Adrenal gland (tissue), 12 donors: ENCODE data around the gene ZNF253. TPM values are rescaled to one million over a fixed set of nuclear protein-coding genes. Genes with fewer than 3 reads are reported as not detected.

Source experiments
- DNase-seq, 7 donors: peaks; one replicate each; pipeline ENCODE4 v3.0.0-alpha.2; 2019 to 2020
- H3K27ac ChIP-seq, 5 donors: fragments of 200-600 bp; sonication (generic) in 4 of 5; 1 replicate in 3 of 5; 2 replicates in 2 of 5; pipeline versions ENCODE4 v1.5.1 to v1.8.0; 2016 to 2020; ENCODE audit warnings: mild to moderate bottlenecking in 1 of 5
- H3K27me3 ChIP-seq: fragments of 200-600 bp; 2 replicates; pipeline ENCODE4 v1.8.0; 2021
- H3K36me3 ChIP-seq, 2 donors: fragments of 200-600 bp; replicated peaks in 1 of 2; 1 replicate in 1 of 2; 2 replicates in 1 of 2; pipeline versions ENCODE4 v1.5.1 to v1.8.0; 2018 to 2022
- H3K4me1 ChIP-seq, 2 donors: fragments of 200-600 bp; replicated peaks in 1 of 2; 1 replicate in 1 of 2; 2 replicates in 1 of 2; pipeline versions ENCODE4 v1.5.1 to v1.8.0; 2018 to 2021
- H3K4me3 ChIP-seq, 4 donors: fragments of 200-600 bp; sonication (generic) in 3 of 4; one replicate each; pipeline ENCODE4 v1.5.1; 2016 to 2018
- H3K9me3 ChIP-seq, 3 donors: fragments of 200-600 bp; sonication (generic) in 1 of 3; replicated peaks in 1 of 3; 1 replicate in 2 of 3; 2 replicates in 1 of 3; pipeline versions ENCODE4 v1.5.1 to v1.8.0; 2016 to 2021
- POLR2A ChIP-seq, 2 donors: fragments of 450-650 bp; IDR thresholded peaks; one replicate each; pipeline ENCODE4 v1.6.1; 2017; ENCODE audit warnings: antibody characterized with exemption in 2 of 2, mild to moderate bottlenecking in 2 of 2, moderate library complexity in 1 of 2
- WGBS, 4 donors: extraction: QIAGEN DNeasy Blood & Tissue Kit in 2 of 4; methylation state at CpG; one replicate each; pipeline versions ENCODE4 v1.1.5 to v1.1.7; 2013 to 2017; 5-methylcytosine and 5-hydroxymethylcytosine counted together
- intact Hi-C, 2 donors: fragments of 100-400 bp; cut with DNase I; formaldehyde crosslinking; loops; one replicate each; pipeline versions ENCODE4 v1.14.1 to v1.15.0; 2022 to 2023
- polyA plus RNA-seq, 3 donors: library from polyadenylated mRNA; stranded (reverse); fragments of 200-250 nt in 2 of 3; fragments of 350-450 nt in 1 of 3; fragmentation: Illumina TruSeq in 1 of 3; extraction: RNeasy Lipid Tissue Mini Kit (QIAGEN cat#74804) in 1 of 3; gene quantifications; one replicate each; pipeline ENCODE4 v1.2.3, GENCODE V29; 2013 to 2014
- total RNA-seq, 9 donors: library from RNA; depleted of rRNA in 4 of 9; stranded (reverse); fragments of >200 nt in 4 of 9; fragments of 120-200 nt in 1 of 9; fragmentation: NEBNext Ultra II Directional in 1 of 9; extraction: Animal tissue kit (Norgen Biotek cat#: 25700) in 1 of 9; gene quantifications; one replicate each; pipeline versions ENCODE4 v1.1.0 to v1.2.4, GENCODE V29; 2013 to 2023
- TF ChIP-seq, protein P1 (sequence below), 6 experiments: fragments of 450-650 bp in 4 of 6; fragments of 200-600 bp in 2 of 6; sonication (generic) in 1 of 6; IDR thresholded peaks; 1 replicate in 5 of 6; 2 replicates in 1 of 6; pipeline versions ENCODE4 v1.5.1 to v1.8.0; 2016 to 2021; ENCODE audit warnings: antibody characterized with exemption in 6 of 6, mild to moderate bottlenecking in 2 of 6, moderate library complexity in 1 of 6
- donor health status: healthy with polysubstance abuse.
- donor health status: Bipolar disorder and iron deficiency.
- donor health status: DM: yes; HTN: yes; CAD: no.
- donor health status: DM: no; HTN: no; CAD: no.
- donor health status: DM: no; HTN: no; CAD: no.
- donor health status: DM: yes; HTN: yes; CAD: no.

The ZNF253 gene
- total and polyA plus RNA-seq, 12 donors = 2.7 to 19.7 (median 14.4) TPM

DNA sequence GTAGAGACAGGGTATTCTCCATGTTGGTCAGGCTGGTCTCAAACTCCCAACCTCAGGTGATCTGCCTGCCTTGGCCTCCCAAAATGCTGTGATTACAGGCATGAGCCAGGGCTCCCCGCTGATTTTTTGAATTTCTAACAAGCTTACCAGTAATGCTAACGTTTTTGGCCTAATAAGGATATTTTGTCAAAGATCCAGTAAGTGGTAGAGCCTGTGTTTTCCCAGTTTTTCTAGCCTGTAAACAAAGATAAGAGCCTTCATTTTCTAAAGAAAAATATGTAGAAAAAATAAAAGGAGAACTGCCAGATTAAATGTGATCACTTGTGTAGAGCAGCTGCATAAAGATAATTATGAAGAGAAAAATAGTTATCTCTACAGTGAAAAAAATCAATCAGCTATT, 72.8 kb downstream of the ZNF253 start:
- H3K27me3 ChIP-seq = no peaks in the 10 kb centered on the region
- DNase-seq = no peak
- H3K4me3 ChIP-seq = no peak overlapping the region
- intact Hi-C loops = no loop called here
- H3K27ac ChIP-seq = no peak overlapping the region
- WGBS, 4 donors = 21 to 39% (median 30%) methylated on average over 2 of the region's 2 CpGs
- peaks cover 3 to 36% (median 5%) of the 10 kb centered on the region in 3 donors for H3K9me3 ChIP-seq
- no peaks in the 10 kb centered on the region for H3K36me3 ChIP-seq
- TF ChIP-seq POLR2A (IDR thresholded peaks at IDR 0.05) = no peak
- TF ChIP-seq, protein P1, sequence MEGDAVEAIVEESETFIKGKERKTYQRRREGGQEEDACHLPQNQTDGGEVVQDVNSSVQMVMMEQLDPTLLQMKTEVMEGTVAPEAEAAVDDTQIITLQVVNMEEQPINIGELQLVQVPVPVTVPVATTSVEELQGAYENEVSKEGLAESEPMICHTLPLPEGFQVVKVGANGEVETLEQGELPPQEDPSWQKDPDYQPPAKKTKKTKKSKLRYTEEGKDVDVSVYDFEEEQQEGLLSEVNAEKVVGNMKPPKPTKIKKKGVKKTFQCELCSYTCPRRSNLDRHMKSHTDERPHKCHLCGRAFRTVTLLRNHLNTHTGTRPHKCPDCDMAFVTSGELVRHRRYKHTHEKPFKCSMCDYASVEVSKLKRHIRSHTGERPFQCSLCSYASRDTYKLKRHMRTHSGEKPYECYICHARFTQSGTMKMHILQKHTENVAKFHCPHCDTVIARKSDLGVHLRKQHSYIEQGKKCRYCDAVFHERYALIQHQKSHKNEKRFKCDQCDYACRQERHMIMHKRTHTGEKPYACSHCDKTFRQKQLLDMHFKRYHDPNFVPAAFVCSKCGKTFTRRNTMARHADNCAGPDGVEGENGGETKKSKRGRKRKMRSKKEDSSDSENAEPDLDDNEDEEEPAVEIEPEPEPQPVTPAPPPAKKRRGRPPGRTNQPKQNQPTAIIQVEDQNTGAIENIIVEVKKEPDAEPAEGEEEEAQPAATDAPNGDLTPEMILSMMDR (IDR thresholded peaks at IDR 0.05) = no peak
- no peaks in the 10 kb centered on the region for H3K4me1 ChIP-seq

DNA sequence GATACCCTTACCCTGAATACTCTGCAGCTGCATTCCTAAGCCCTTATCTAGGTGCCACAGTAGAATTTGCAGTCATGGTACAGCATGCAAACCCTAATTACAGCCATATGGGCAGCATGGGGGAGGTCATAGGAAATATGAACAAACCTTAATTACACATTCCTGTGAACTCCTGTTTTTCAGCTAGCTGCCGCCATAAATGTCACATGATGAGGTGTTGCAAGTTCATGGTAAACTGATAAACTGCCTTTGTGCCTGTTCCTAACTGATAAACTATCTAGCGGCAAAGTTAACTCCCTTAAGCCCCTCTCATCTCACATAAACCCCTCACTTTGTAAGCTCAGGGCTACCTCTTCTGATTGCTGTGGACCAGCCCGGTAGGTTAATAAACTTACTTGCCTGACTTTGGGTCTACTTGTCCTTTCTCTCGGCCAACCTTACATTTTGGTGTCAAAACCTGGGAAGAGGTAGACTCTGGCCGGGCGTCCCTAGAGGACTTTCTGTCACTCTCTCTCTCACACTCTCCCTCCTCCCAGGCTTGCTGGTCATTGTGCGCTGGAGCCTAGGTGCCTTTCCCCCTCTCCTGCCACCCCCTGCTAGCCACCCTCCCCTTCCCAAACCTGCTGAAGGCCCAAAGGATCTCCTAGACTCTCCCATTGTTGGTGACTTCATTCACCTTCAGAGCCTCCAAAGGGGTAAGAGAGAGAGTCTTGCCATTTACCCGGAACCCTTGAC, 78.3 kb downstream of the ZNF253 start:
- Histone ChIP-seq H3K36me3 (no peaks in the 10 kb centered on the region), H3K27me3 (no peaks in the 10 kb centered on the region), H3K4me3 (no peak overlapping the region), H3K27ac (no peak overlapping the region), H3K4me1 (no peaks in the 10 kb centered on the region), H3K9me3 (no peaks in the 10 kb centered on the region)
- TF ChIP-seq POLR2A (IDR thresholded peaks at IDR 0.05) = no peak
- TF ChIP-seq, protein P1 (IDR thresholded peaks at IDR 0.05) = no peak
- WGBS, 4 donors = 78 to 85% (median 81%) methylated on average over 7 to 8 of the region's 8 CpGs
- DNase-seq = no peak
- intact Hi-C loops = no loop called here

Other genes with a start within 250 kb of the ZNF253 start
- gene PBX4, start 247.2 kb upstream of the ZNF253 start, total RNA-seq = under 1 TPM in 6 of 9 donors, not detected in 3; 0.28 to 0.86 (median 0.66) TPM
- gene PBX4, start 247.2 kb upstream of the ZNF253 start, polyA plus RNA-seq = 1 to 10 TPM in 2 of 3 donors, not detected in 1; 2.9 to 6.3 TPM
- 1 to 10 TPM in 8 of 9 donors, under 1 TPM in 1; 0.95 to 5.1 (median 3.6) TPM for gene LPAR2, start 237.7 kb upstream of the ZNF253 start, total RNA-seq
- gene LPAR2, start 237.7 kb upstream of the ZNF253 start, polyA plus RNA-seq = 10 to 100 TPM in 1 of 3 donors, 1 to 10 TPM in 1, under 1 TPM in 1; 0.93 to 10.5 (median 3.8) TPM
- 10 to 100 TPM in 5 of 9 donors, 1 to 10 TPM in 3, under 1 TPM in 1; 0.44 to 17.0 (median 10.3) TPM for gene GMIP, start 222.2 kb upstream of the ZNF253 start, total RNA-seq
- gene GMIP, start 222.2 kb upstream of the ZNF253 start, polyA plus RNA-seq = 10 to 100 TPM in 1 of 3 donors, 1 to 10 TPM in 2; 2.7 to 13.8 (median 3.2) TPM
- 100 to 1,000 TPM in 4 of 9 donors, 10 to 100 TPM in 5; 21.1 to 195 (median 78.3) TPM for gene ATP13A1, start 202.2 kb upstream of the ZNF253 start, total RNA-seq
- gene ATP13A1, start 202.2 kb upstream of the ZNF253 start, polyA plus RNA-seq = 100 to 1,000 TPM in 2 of 3 donors, 10 to 100 TPM in 1; 18.7 to 132 (median 103) TPM
- gene ZNF101, start 197.0 kb upstream of the ZNF253 start, total RNA-seq = 1 to 10 TPM; 1.3 to 9.8 (median 6.4) TPM
- 10 to 100 TPM in 1 of 3 donors, 1 to 10 TPM in 2; 6.0 to 11.8 (median 6.2) TPM for gene ZNF101, start 197.0 kb upstream of the ZNF253 start, polyA plus RNA-seq
- gene ZNF14, start 132.8 kb upstream of the ZNF253 start, total RNA-seq = 1 to 10 TPM; 3.1 to 8.5 (median 4.2) TPM
- 1 to 10 TPM; 2.7 to 5.2 (median 3.9) TPM for gene ZNF14, start 132.8 kb upstream of the ZNF253 start, polyA plus RNA-seq
- gene ZNF506, start 44.1 kb upstream of the ZNF253 start, total RNA-seq = 10 to 100 TPM in 8 of 9 donors, 1 to 10 TPM in 1; 9.9 to 38.6 (median 24.0) TPM
- gene ZNF506, start 44.1 kb upstream of the ZNF253 start, polyA plus RNA-seq = 10 to 100 TPM in 1 of 3 donors, 1 to 10 TPM in 2; 4.7 to 22.1 (median 7.5) TPM
- 1 to 10 TPM; 1.4 to 9.0 (median 2.9) TPM for gene ZNF93, start 35.1 kb downstream of the ZNF253 start, total RNA-seq
- gene ZNF93, start 35.1 kb downstream of the ZNF253 start, polyA plus RNA-seq = 1 to 10 TPM; 1.6 to 4.4 (median 2.7) TPM
- gene ZNF682, start 173.6 kb downstream of the ZNF253 start, total RNA-seq = 1 to 10 TPM in 7 of 9 donors, under 1 TPM in 2; 0.14 to 6.9 (median 3.3) TPM
- gene ZNF682, start 173.6 kb downstream of the ZNF253 start, polyA plus RNA-seq = 10 to 100 TPM in 2 of 3 donors, 1 to 10 TPM in 1; 4.6 to 36.0 (median 11.8) TPM
- gene ZNF90, start 212.1 kb downstream of the ZNF253 start, total RNA-seq = 1 to 10 TPM in 5 of 9 donors, under 1 TPM in 4; 0.26 to 3.8 (median 1.2) TPM
- 1 to 10 TPM in 2 of 3 donors, under 1 TPM in 1; 0.81 to 3.1 (median 1.8) TPM for gene ZNF90, start 212.1 kb downstream of the ZNF253 start, polyA plus RNA-seq